ENCODE results near the gene NUP210L.

GRCh38 chr1:154006136-154006535, 148.7 kb downstream of the NUP210L start:
- TF ChIP-seq CTCF (conservative IDR thresholded peaks at IDR 0.05; ENCODE audit: low read depth in 2 of 2) (no peak), ZNF114 (CRISPR knock-in tag; IDR thresholded peaks at IDR 0.05) (no peak), EZH2phosphoT487 (IDR thresholded peaks at IDR 0.05; ENCODE audit: unreplicated experiment) (no peak), JUNB (IDR thresholded peaks at IDR 0.05; ENCODE audit: unreplicated experiment) (no peak), NANOG (IDR thresholded peaks at IDR 0.05; ENCODE audit: borderline replicate concordance) (no peak), ZNF462 (CRISPR knock-in tag; IDR thresholded peaks at IDR 0.05) (no peak), POLR2AphosphoS5 (IDR thresholded peaks at IDR 0.05; ENCODE audit: low read depth) (no peak), ZNF331 (CRISPR knock-in tag; IDR thresholded peaks at IDR 0.05; ENCODE audit: low read depth) (no peak), EZH2 (IDR thresholded peaks at IDR 0.05; ENCODE audit: low read depth, unreplicated experiment) (no peak), CREB1 (CRISPR knock-in tag; IDR thresholded peaks at IDR 0.05; ENCODE audit: low read depth) (no peak)
